Colonic mucosa (tissue), 4 donors: ENCODE data around the gene CD2AP. TPM values are rescaled to one million over a fixed set of nuclear protein-coding genes. Genes with fewer than 3 reads are reported as not detected.
"Not testable (repeated sequence)": the region's sequence is repeated elsewhere in the genome, so short reads cannot be mapped to it uniquely, and the experiment has no call there.

Source experiments
- DNase-seq: peaks from one replicate; pipeline ENCODE4 v3.0.0-alpha.2; 2020
- H3K27ac ChIP-seq: fragments of 200-600 bp; one replicate; pipeline ENCODE4 v1.8.0; 2021
- H3K27me3 ChIP-seq: fragments of 200-600 bp; one replicate; pipeline ENCODE4 v1.8.0; 2021
- H3K36me3 ChIP-seq: fragments of 200-600 bp; one replicate; pipeline ENCODE4 v1.8.0; 2021
- H3K4me1 ChIP-seq: fragments of 200-600 bp; one replicate; pipeline ENCODE4 v1.8.0; 2021; ENCODE audit warnings: mild to moderate bottlenecking
- H3K4me3 ChIP-seq: fragments of 200-600 bp; one replicate; pipeline ENCODE4 v1.8.0; 2021
- H3K9ac ChIP-seq, 2 donors: one replicate each; pipeline ENCODE4 v1.7.0; 2013; ENCODE audit warnings: control low read depth in 2 of 2, low read depth in 2 of 2, low read length in 2 of 2
- H3K9me3 ChIP-seq: fragments of 200-600 bp; one replicate; pipeline ENCODE4 v1.8.0; 2021
- intact Hi-C: fragments of 100-400 bp; cut with DNase I; formaldehyde crosslinking; loops from one replicate; pipeline ENCODE4 v1.14.1; 2022
- total RNA-seq, 2 donors: library from RNA; stranded (reverse); fragmentation: NEBNext Ultra II Directional in 1 of 2; extraction: Animal tissue kit (Norgen Biotek cat#: 25700) in 1 of 2; gene quantifications; one replicate each; pipeline ENCODE4 v1.2.1, GENCODE V29; 2021
- TF ChIP-seq, protein P1 (sequence below): fragments of 200-600 bp; IDR thresholded peaks from one replicate; pipeline ENCODE4 v1.8.0; 2022; ENCODE audit warnings: antibody characterized with exemption, mild to moderate bottlenecking
- donor health status: healthy.
- donor health status: DM: no; HTN: no; CAD: no.
- donor health status: DM: no; HTN: no; CAD: no.

Gene CD2AP
- total RNA-seq, 2 donors from 2014 or later = 83.1 to 146 TPM

DNA sequence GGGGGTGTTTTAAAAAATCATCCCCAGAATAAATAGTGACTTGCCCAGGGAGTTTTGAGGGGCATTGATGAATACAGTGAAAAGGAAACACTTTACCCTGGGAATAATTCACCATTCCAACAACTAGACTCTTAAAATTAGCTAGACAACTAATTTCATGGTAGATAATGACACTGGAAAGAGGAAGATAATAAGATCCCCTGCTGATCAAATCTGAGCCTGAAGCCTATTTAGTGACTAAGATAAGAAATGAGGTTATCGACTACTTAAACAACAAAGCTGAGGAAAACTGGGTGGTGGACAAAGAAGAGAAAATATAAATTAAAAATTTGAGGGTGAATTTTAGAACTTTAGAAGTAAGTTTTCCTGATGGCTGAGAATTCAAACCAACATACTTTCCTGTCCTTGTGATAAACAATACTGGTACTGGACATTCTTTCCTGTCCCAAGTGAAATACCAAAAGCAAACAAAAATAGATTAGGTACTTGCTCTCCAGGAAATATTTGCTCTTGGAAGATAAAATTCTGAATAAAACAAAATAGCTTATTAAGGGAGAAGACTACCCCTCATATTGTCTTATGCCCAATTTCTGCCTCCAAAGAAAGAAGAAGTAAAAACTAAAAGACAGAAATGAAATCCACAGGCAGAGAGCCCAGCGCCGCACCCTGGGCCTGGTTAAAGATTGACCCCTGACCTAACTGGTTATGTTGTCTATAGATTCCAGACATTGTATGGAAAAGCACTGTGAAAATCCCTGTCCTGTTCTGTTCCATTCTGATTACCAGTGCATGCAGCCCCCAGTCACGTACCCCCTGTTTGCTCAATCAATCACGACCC lies 156.8 kb downstream of the CD2AP start:
- Histone ChIP-seq H3K27me3 (no peaks in the 10 kb centered on the region), H3K36me3 (no peaks in the 10 kb centered on the region), H3K27ac (no peak overlapping the region), H3K9me3 (no peaks in the 10 kb centered on the region), H3K4me3 (no peak overlapping the region), H3K9ac (peak overlapping the region in 1 of 2 donors; percentile 15), H3K4me1 (no peaks in the 10 kb centered on the region)
- DNase-seq = peak; percentile 79
- TF ChIP-seq, protein P1, sequence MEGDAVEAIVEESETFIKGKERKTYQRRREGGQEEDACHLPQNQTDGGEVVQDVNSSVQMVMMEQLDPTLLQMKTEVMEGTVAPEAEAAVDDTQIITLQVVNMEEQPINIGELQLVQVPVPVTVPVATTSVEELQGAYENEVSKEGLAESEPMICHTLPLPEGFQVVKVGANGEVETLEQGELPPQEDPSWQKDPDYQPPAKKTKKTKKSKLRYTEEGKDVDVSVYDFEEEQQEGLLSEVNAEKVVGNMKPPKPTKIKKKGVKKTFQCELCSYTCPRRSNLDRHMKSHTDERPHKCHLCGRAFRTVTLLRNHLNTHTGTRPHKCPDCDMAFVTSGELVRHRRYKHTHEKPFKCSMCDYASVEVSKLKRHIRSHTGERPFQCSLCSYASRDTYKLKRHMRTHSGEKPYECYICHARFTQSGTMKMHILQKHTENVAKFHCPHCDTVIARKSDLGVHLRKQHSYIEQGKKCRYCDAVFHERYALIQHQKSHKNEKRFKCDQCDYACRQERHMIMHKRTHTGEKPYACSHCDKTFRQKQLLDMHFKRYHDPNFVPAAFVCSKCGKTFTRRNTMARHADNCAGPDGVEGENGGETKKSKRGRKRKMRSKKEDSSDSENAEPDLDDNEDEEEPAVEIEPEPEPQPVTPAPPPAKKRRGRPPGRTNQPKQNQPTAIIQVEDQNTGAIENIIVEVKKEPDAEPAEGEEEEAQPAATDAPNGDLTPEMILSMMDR = no peak
- intact Hi-C loops = loop anchor here (5.0 to 10.0 kb wide), 2 partner anchors 98 to 220 kb away; no protein-coding TSS in a partner anchor

DNA sequence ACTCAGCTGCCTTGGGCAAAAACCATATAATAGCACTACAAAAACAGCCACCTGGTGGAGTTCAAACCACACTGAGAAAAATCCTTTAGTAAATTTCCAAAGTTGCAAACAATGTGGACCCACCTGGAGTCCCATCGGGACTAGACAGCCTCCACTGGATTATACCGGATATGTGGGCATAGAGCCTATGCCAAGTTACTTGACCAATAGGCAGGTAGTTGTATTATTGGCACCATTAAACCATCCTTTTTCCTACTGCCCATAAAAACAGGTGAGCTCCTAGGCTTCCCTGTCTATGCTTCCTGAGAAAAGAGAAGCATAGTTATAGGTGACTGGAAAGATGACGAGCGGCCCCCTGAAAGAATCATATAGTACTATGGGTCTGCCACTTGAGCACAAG lies 169.1 kb downstream of the CD2AP start:
- H3K27ac ChIP-seq = peak overlapping the region; percentile 64
- no peaks in the 10 kb centered on the region for H3K27me3 ChIP-seq
- DNase-seq = no peak
- TF ChIP-seq, protein P1 = no peak
- H3K4me3 ChIP-seq = no peak overlapping the region
- intact Hi-C loops = no loop called here
- no peaks in the 10 kb centered on the region for H3K36me3 ChIP-seq
- no peaks in the 10 kb centered on the region for H3K9me3 ChIP-seq
- peaks cover 4% of the 10 kb centered on the region for H3K4me1 ChIP-seq
- H3K9ac ChIP-seq = no peak overlapping the region

GRCh38 chr6:47647188-47647587 lies 169.6 kb downstream of the CD2AP start:
- no peak for DNase-seq
- Histone ChIP-seq H3K4me1 (peaks cover 4% of the 10 kb centered on the region), H3K4me3 (no peak overlapping the region), H3K27ac (peak overlapping the region; percentile 64), H3K9me3 (no peaks in the 10 kb centered on the region), H3K36me3 (no peaks in the 10 kb centered on the region), H3K9ac (no peak overlapping the region), H3K27me3 (no peaks in the 10 kb centered on the region)
- intact Hi-C loops = no loop called here
- TF ChIP-seq, protein P1 = no peak

DNA sequence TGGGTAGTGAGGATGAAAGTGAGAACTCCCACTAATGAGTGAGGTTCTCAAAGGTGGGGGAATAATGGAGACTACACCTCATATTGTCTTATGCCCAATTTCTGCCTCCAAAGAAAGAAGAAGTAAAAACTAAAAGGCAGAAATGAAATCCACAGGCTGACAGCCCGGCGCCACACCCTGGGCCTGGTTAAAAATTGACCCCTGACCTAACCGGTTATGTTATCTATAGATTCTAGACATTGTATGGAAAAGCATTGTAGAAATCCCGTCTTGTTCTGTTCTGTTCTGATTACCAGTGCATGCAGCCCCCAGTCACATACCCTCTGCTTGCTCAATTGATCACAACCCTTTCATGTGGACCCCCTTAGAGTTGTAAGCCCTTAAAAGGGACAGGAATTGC lies 170.0 kb downstream of the CD2AP start:
- H3K4me1 ChIP-seq, H3K36me3 ChIP-seq, H3K9me3 ChIP-seq, H3K9ac ChIP-seq, H3K4me3 ChIP-seq, intact Hi-C loops, H3K27me3 ChIP-seq: not testable (repeated sequence)
- peak; percentile 83 for DNase-seq
- H3K27ac ChIP-seq = peak overlapping the region; percentile 64

DNA sequence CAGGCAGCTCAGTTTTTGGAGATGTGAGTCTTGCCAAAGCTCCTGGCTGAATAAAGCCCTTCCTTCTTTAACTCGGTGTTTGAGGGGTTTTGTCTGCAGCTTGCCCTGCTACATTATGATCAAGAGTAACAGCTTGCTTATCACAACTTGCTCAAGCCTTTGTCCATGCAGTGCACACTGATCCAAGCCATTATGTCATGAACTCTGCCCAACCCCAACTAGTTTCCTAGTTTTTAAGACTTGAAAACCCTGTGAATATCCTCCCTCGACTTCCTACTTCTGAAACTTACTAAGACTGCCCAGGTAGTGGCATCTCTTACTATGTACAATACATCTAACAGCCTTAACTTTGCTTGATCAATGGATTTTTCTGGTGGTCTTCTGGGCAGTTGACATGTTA lies 170.4 kb downstream of the CD2AP start:
- Histone ChIP-seq H3K27ac (peak overlapping the region; percentile 64), H3K9me3 (no peaks in the 10 kb centered on the region), H3K4me1 (peaks cover 4% of the 10 kb centered on the region), H3K36me3 (no peaks in the 10 kb centered on the region), H3K27me3 (no peaks in the 10 kb centered on the region), H3K9ac (no peak overlapping the region), H3K4me3 (no peak overlapping the region)
- TF ChIP-seq, protein P1 = no peak
- intact Hi-C loops = no loop called here
- DNase-seq = no peak
